ENCODE results near the gene TSEN54.

DNA sequence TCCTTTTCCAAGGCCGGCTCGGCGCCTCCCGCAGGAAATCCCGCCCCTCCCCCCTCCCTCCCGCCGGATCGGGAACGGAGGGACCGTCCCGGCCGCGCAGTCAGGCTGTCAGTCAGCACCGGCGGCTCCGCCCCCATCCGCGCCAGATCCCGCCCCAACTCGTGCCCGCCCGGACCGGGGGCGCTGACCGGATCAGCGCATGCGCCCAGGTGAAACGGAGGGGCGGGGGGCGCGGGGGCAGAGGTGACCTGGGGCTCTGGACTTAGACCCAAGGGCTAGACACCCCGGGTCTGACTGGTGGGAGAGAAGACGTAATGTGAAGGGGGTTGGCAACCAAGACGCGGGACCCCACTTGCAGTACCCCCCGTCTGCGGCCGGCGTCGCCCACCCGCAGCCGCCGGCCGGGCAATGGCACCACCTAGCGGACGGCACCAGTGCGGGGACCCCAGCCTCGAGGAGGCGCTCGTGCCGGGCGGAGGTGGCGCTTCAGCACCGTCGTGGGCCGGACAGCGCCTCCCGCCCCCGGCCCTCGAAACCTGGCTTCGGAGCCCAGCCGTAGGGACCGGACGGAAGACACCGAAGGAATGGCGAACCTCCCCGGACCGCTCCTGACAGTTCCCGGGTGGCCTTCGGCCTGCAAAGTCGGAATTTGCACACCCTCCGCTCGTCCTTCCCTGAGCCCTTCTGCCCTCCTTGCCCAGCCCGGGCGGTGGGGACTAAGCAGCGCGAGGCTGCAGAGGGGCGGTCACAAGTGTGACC lies 653 bp upstream of the TSEN54 start, which contains the start of gene CASKIN2:
- TF ChIP-seq POLR2AphosphoS5 (IDR thresholded peaks at IDR 0.05) (no peak), POLR2A (IDR thresholded peaks at IDR 0.05) (no peak), EP300 (IDR thresholded peaks at IDR 0.05; ENCODE audit: low read depth) (no peak)
- TF ChIP-seq, protein P1, sequence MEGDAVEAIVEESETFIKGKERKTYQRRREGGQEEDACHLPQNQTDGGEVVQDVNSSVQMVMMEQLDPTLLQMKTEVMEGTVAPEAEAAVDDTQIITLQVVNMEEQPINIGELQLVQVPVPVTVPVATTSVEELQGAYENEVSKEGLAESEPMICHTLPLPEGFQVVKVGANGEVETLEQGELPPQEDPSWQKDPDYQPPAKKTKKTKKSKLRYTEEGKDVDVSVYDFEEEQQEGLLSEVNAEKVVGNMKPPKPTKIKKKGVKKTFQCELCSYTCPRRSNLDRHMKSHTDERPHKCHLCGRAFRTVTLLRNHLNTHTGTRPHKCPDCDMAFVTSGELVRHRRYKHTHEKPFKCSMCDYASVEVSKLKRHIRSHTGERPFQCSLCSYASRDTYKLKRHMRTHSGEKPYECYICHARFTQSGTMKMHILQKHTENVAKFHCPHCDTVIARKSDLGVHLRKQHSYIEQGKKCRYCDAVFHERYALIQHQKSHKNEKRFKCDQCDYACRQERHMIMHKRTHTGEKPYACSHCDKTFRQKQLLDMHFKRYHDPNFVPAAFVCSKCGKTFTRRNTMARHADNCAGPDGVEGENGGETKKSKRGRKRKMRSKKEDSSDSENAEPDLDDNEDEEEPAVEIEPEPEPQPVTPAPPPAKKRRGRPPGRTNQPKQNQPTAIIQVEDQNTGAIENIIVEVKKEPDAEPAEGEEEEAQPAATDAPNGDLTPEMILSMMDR (IDR thresholded peaks at IDR 0.05) = peak; percentile 97 to 100 (median 99)

Data from transverse colon (tissue), 4 donors.